K562 (cell line): ENCODE measurements around the gene BANP.

Source experiments
- CBFB ChIP-seq: sonication (generic); formaldehyde crosslinking; IDR thresholded peaks from 2 replicates; pipeline ENCODE4 v1.4.0; 2020; ENCODE audit warnings: mild to moderate bottlenecking, missing genetic modification reagents
- HDAC2 ChIP-seq: fragments of 450-650 bp; IDR thresholded peaks from 2 replicates; pipeline ENCODE4 v1.6.1; 2016; ENCODE audit warnings: mild to moderate bottlenecking
- ZFP36 ChIP-seq: fragments of 150-350 bp; IDR thresholded peaks from 2 replicates; pipeline ENCODE4 v1.6.1; 2018; ENCODE audit warnings: low read length, low read depth; ENCODE audit not compliant: partially characterized antibody
- ZNF24 ChIP-seq: fragments of 450-650 bp; IDR thresholded peaks from 2 replicates; pipeline ENCODE4 v1.6.1; 2016
- ZNF274 ChIP-seq: IDR thresholded peaks from 2 replicates; pipeline ENCODE4 v1.6.1; 2011; ENCODE audit warnings: low read depth, mild to moderate bottlenecking, low read length, moderate library complexity, borderline replicate concordance
- TF ChIP-seq, protein P1 (sequence below): sonication (generic); formaldehyde crosslinking; IDR thresholded peaks from 2 replicates; pipeline ENCODE4 v1.9.0; 2022; ENCODE audit warnings: mild to moderate bottlenecking, missing genetic modification reagents
- TF ChIP-seq, protein P2 (sequence below): fragments of 200-600 bp; sonication (generic); IDR thresholded peaks from one replicate; pipeline ENCODE4 v1.6.1; 2012; ENCODE audit warnings: mild to moderate bottlenecking, low read depth, low read length, inconsistent platforms
- TF ChIP-seq, protein P3 (sequence below): fragments of 450-650 bp; IDR thresholded peaks from 2 replicates; pipeline ENCODE4 v1.6.1; 2017; ENCODE audit warnings: mild to moderate bottlenecking, moderate library complexity

- TF ChIP-seq, protein P1, sequence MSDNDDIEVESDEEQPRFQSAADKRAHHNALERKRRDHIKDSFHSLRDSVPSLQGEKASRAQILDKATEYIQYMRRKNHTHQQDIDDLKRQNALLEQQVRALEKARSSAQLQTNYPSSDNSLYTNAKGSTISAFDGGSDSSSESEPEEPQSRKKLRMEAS (CRISPR knock-in tag) = no peak
- TF ChIP-seq ZNF274 = no peak
- TF ChIP-seq CBFB (CRISPR knock-in tag) = no peak
- TF ChIP-seq, protein P2, sequence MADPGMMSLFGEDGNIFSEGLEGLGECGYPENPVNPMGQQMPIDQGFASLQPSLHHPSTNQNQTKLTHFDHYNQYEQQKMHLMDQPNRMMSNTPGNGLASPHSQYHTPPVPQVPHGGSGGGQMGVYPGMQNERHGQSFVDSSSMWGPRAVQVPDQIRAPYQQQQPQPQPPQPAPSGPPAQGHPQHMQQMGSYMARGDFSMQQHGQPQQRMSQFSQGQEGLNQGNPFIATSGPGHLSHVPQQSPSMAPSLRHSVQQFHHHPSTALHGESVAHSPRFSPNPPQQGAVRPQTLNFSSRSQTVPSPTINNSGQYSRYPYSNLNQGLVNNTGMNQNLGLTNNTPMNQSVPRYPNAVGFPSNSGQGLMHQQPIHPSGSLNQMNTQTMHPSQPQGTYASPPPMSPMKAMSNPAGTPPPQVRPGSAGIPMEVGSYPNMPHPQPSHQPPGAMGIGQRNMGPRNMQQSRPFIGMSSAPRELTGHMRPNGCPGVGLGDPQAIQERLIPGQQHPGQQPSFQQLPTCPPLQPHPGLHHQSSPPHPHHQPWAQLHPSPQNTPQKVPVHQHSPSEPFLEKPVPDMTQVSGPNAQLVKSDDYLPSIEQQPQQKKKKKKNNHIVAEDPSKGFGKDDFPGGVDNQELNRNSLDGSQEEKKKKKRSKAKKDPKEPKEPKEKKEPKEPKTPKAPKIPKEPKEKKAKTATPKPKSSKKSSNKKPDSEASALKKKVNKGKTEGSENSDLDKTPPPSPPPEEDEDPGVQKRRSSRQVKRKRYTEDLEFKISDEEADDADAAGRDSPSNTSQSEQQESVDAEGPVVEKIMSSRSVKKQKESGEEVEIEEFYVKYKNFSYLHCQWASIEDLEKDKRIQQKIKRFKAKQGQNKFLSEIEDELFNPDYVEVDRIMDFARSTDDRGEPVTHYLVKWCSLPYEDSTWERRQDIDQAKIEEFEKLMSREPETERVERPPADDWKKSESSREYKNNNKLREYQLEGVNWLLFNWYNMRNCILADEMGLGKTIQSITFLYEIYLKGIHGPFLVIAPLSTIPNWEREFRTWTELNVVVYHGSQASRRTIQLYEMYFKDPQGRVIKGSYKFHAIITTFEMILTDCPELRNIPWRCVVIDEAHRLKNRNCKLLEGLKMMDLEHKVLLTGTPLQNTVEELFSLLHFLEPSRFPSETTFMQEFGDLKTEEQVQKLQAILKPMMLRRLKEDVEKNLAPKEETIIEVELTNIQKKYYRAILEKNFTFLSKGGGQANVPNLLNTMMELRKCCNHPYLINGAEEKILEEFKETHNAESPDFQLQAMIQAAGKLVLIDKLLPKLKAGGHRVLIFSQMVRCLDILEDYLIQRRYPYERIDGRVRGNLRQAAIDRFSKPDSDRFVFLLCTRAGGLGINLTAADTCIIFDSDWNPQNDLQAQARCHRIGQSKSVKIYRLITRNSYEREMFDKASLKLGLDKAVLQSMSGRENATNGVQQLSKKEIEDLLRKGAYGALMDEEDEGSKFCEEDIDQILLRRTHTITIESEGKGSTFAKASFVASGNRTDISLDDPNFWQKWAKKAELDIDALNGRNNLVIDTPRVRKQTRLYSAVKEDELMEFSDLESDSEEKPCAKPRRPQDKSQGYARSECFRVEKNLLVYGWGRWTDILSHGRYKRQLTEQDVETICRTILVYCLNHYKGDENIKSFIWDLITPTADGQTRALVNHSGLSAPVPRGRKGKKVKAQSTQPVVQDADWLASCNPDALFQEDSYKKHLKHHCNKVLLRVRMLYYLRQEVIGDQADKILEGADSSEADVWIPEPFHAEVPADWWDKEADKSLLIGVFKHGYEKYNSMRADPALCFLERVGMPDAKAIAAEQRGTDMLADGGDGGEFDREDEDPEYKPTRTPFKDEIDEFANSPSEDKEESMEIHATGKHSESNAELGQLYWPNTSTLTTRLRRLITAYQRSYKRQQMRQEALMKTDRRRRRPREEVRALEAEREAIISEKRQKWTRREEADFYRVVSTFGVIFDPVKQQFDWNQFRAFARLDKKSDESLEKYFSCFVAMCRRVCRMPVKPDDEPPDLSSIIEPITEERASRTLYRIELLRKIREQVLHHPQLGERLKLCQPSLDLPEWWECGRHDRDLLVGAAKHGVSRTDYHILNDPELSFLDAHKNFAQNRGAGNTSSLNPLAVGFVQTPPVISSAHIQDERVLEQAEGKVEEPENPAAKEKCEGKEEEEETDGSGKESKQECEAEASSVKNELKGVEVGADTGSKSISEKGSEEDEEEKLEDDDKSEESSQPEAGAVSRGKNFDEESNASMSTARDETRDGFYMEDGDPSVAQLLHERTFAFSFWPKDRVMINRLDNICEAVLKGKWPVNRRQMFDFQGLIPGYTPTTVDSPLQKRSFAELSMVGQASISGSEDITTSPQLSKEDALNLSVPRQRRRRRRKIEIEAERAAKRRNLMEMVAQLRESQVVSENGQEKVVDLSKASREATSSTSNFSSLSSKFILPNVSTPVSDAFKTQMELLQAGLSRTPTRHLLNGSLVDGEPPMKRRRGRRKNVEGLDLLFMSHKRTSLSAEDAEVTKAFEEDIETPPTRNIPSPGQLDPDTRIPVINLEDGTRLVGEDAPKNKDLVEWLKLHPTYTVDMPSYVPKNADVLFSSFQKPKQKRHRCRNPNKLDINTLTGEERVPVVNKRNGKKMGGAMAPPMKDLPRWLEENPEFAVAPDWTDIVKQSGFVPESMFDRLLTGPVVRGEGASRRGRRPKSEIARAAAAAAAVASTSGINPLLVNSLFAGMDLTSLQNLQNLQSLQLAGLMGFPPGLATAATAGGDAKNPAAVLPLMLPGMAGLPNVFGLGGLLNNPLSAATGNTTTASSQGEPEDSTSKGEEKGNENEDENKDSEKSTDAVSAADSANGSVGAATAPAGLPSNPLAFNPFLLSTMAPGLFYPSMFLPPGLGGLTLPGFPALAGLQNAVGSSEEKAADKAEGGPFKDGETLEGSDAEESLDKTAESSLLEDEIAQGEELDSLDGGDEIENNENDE = no peak
- no peak for TF ChIP-seq ZFP36
- TF ChIP-seq ZNF24 = no peak
- TF ChIP-seq, protein P3, sequence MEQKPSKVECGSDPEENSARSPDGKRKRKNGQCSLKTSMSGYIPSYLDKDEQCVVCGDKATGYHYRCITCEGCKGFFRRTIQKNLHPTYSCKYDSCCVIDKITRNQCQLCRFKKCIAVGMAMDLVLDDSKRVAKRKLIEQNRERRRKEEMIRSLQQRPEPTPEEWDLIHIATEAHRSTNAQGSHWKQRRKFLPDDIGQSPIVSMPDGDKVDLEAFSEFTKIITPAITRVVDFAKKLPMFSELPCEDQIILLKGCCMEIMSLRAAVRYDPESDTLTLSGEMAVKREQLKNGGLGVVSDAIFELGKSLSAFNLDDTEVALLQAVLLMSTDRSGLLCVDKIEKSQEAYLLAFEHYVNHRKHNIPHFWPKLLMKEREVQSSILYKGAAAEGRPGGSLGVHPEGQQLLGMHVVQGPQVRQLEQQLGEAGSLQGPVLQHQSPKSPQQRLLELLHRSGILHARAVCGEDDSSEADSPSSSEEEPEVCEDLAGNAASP = no peak
- TF ChIP-seq HDAC2 = no peak
Measured at GRCh38 chr16:88062341-88063210, 111.3 kb downstream of the BANP start.
